ENCODE data around the gene ESF1. TPM values are rescaled to one million over a fixed set of nuclear protein-coding genes. Genes with fewer than 3 reads are reported as not detected.
"Not testable (repeated sequence)": the region's sequence is repeated elsewhere in the genome, so short reads cannot be mapped to it uniquely, and the experiment has no call there.

Gene ESF1
- total and polyA plus RNA-seq, 2 of the 8 experiments (the other 6 are each of a cell fraction or from before 2014, with no cell fraction given) = 1.1 to 32.9 TPM

- H3K9me3 ChIP-seq (ENCODE audit: insufficient read depth in 2 of 2, low read depth in 1 of 2, low read length in 1 of 2); POLR2A ChIA-PET (ENCODE audit: partially characterized antibody); H4K20me1 ChIP-seq (replicated peaks in 1 of 2; ENCODE audit: control insufficient read depth in 1 of 2, insufficient read depth in 2 of 2, low read length in 2 of 2); H2BK15ac ChIP-seq (ENCODE audit: low read length); H3K27me3 ChIP-seq (replicated peaks in 1 of 4; ENCODE audit: control insufficient read depth in 3 of 4, extremely low read depth in 1 of 4, insufficient read depth in 3 of 4, low read length in 3 of 4); H2BK120ac ChIP-seq (replicated peaks; ENCODE audit: low read depth, low read length); H3K27ac ChIP-seq (ENCODE audit: low read depth, low read length); H2BK5ac ChIP-seq (ENCODE audit: low read depth, low read length); H3K14ac ChIP-seq (ENCODE audit: insufficient read length); DNase-seq (ENCODE audit: low read depth in 1 of 2, low spot score in 2 of 2); H3K23ac ChIP-seq (ENCODE audit: insufficient read length); H4K5ac ChIP-seq (ENCODE audit: insufficient read length, low read depth, low read length); H2BK12ac ChIP-seq (ENCODE audit: low read depth, low read length); H3K4me2 ChIP-seq (ENCODE audit: insufficient read depth in 1 of 2, low read depth in 2 of 2, low read length in 2 of 2); H3K18ac ChIP-seq (ENCODE audit: extremely low read depth, low read length); H3K79me1 ChIP-seq (ENCODE audit: low read depth, low read length); H3K4me3 ChIP-seq (ENCODE audit: extremely low read depth in 1 of 4, insufficient read depth in 2 of 4, low read depth in 3 of 4, low read length in 4 of 4); H3K9ac ChIP-seq (replicated peaks in 1 of 4; ENCODE audit: extremely low read depth in 1 of 4, low read depth in 3 of 4, low read length in 3 of 4); H2AFZ ChIP-seq (ENCODE audit: low read length); H4K8ac ChIP-seq (ENCODE audit: extremely low read depth, insufficient read depth, low read length); H3K79me2 ChIP-seq (ENCODE audit: control insufficient read depth in 1 of 2, insufficient read depth in 2 of 2, low read length in 2 of 2); H3K56ac ChIP-seq (replicated peaks; ENCODE audit: insufficient read length, low read depth, low read length); H3K4ac ChIP-seq (replicated peaks; ENCODE audit: insufficient read length, low read depth, low read length); H2BK20ac ChIP-seq (ENCODE audit: low read length); H2AK5ac ChIP-seq (ENCODE audit: low read depth, low read length); H3K23me2 ChIP-seq (ENCODE audit: low read depth, low read length); FAIRE-seq; H4K91ac ChIP-seq (replicated peaks; ENCODE audit: insufficient read length, low read length); H3K4me1 ChIP-seq (replicated peaks in 1 of 4; ENCODE audit: control insufficient read depth in 3 of 4, insufficient read depth in 4 of 4, low read length in 3 of 4): not testable (repeated sequence)
- 89% methylated on average over 1 of the region's 1 CpG; no CpG with 5 or more reads in 1 of the 2 experiments for WGBS, 2 experiments (ENCODE audit: extremely low coverage in 1 of 2, insufficient coverage in 1 of 2, insufficient read length in 1 of 2, insufficient replicate concordance in 2 of 2, low coverage in 1 of 2, low lambda C conversion rate in 2 of 2, missing lambda C conversion rate in 1 of 2)
- CTCF ChIA-PET (ENCODE audit: partially characterized antibody) = interaction anchor here (1.2 kb wide), 1 partner anchor 127 kb away, joined by 3 read pairs; no protein-coding TSS in a partner anchor
- H3K36me3 ChIP-seq (ENCODE audit: control insufficient read depth in 2 of 4, insufficient read depth in 4 of 4, low read length in 3 of 4) = peaks cover 0 to 33% (median 15%) of the 10 kb centered on the region in 4 experiments; a peak in 6 of 8 replicates
Observed at GRCh38 chr20:13738187-13738586, 46.5 kb downstream of the ESF1 start.

Measured in H1 (cell line).